ENCODE measurements around the gene NIFK.
"Not testable (repeated sequence)": the region's sequence is repeated elsewhere in the genome, so short reads cannot be mapped to it uniquely, and the experiment has no call there.

The NIFK gene

DNA sequence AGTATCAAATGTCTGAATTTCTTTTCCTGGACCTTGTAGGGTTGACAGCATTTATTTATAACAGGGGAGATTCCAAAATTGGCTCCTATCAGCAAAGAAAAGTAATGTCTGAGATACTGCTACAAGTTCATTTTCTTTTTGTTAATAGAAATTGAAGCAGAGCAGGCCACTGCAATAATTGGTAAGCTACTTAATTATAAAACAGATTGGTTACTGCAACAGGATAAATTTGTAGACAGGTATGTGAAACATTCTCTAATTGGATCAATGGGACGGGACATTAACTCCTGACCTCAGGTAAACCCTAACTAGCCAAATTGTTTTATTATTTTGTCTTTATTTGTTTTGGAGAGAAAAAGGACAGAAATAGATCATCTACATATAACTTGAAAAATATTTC is 20.5 kb downstream of the NIFK start:
- no peak for DNase-seq (ENCODE audit: low spot score)
- no peaks in the 10 kb centered on the region for H3K27me3 Mint-ChIP-seq (ENCODE audit: low read depth)

GRCh38 chr2:121711481-121711880 is 25.2 kb downstream of the NIFK start:
- H3K4me1 Mint-ChIP-seq (ENCODE audit: low read depth); H3K27ac Mint-ChIP-seq; H3K36me3 Mint-ChIP-seq (ENCODE audit: low read depth); DNase-seq (ENCODE audit: low spot score); H3K4me3 Mint-ChIP-seq; H3K9me3 Mint-ChIP-seq; H3K27me3 Mint-ChIP-seq (ENCODE audit: low read depth): not testable (repeated sequence)

More for the DNA sequence above, 20.5 kb downstream of the NIFK start:
- peaks cover 2% of the 10 kb centered on the region for H3K4me1 Mint-ChIP-seq (ENCODE audit: low read depth)
- no peaks in the 10 kb centered on the region for H3K9me3 Mint-ChIP-seq
- H3K27ac Mint-ChIP-seq = no peak overlapping the region
- H3K4me3 Mint-ChIP-seq = no peak overlapping the region
- no peaks in the 10 kb centered on the region for H3K36me3 Mint-ChIP-seq (ENCODE audit: low read depth)

- no peaks in the 10 kb centered on the region for H3K9me3 Mint-ChIP-seq
- no peak overlapping the region for H3K4me3 Mint-ChIP-seq
- H3K4me1 Mint-ChIP-seq (ENCODE audit: low read depth) = no peaks in the 10 kb centered on the region
- no peaks in the 10 kb centered on the region for H3K27me3 Mint-ChIP-seq (ENCODE audit: low read depth)
- no peak overlapping the region for H3K27ac Mint-ChIP-seq
- DNase-seq (ENCODE audit: low spot score) = no peak
- no peaks in the 10 kb centered on the region for H3K36me3 Mint-ChIP-seq (ENCODE audit: low read depth)
Observed at GRCh38 chr2:121710470-121711170, 26.1 kb downstream of the NIFK start.

- H3K36me3 Mint-ChIP-seq (ENCODE audit: low read depth) = no peaks in the 10 kb centered on the region
- no peaks in the 10 kb centered on the region for H3K9me3 Mint-ChIP-seq
- no peak overlapping the region for H3K4me3 Mint-ChIP-seq
- DNase-seq (ENCODE audit: low spot score) = no peak
- no peaks in the 10 kb centered on the region for H3K27me3 Mint-ChIP-seq (ENCODE audit: low read depth)
- H3K4me1 Mint-ChIP-seq (ENCODE audit: low read depth) = no peaks in the 10 kb centered on the region
- H3K27ac Mint-ChIP-seq = no peak overlapping the region
Observed at GRCh38 chr2:121709776-121710469, 26.8 kb downstream of the NIFK start.

DNA sequence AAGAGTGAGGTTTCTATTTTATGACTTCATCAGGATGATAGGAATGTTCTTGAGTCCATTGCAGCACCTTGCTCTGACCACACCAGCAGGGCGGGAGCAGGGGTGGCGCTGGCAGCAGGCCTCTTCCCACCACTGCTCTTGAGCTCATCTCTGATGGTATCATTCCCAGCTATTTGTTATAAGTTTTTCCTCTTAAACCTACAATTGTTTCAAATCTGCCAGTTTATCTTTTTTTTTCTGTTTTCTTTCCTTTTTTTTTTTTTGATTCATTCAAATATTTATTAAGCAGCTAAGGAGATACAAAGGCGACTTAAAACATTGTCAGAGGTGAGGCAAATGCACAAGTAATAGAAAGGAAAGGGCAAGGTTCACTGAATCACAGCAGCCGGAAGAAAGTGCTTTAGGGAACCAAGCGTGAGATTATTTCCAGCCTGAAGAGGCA is 28.7 kb downstream of the NIFK start:
- Mint-ChIP-seq H3K9me3 (no peaks in the 10 kb centered on the region), H3K4me1 (ENCODE audit: low read depth) (no peaks in the 10 kb centered on the region), H3K4me3 (no peak overlapping the region), H3K36me3 (ENCODE audit: low read depth) (no peaks in the 10 kb centered on the region), H3K27ac (no peak overlapping the region), H3K27me3 (ENCODE audit: low read depth) (no peaks in the 10 kb centered on the region)
- DNase-seq (ENCODE audit: low spot score) = no peak

DNA sequence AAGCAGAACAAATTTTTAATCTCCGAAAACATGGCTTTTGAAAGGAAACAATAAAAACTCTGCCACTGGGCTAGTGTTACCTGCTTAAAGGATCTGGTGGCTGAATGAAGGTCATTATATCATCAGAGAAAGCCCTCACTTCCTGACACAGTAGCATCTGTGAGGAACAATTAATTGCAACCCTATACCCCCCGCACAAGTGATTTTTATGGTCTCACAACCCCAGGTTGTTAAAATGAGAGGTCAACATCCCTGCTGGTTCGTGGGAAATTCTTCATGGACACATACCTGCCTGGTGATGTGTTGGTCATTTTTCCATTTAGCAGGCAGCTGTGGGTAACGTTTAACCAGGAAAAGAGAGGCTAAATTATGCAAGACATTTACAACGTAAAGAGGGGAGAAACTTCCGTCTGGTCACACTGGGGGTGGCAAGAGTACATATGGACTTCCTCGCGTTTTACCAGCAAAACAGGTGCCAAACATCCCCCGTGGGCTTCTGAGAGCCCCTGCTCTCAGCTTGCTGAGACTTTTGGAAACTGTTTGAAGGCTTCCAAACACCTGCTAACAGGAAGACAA is 29.2 kb downstream of the NIFK start:
- no peaks in the 10 kb centered on the region for H3K36me3 Mint-ChIP-seq (ENCODE audit: low read depth)
- no peak for DNase-seq (ENCODE audit: low spot score)
- H3K27me3 Mint-ChIP-seq (ENCODE audit: low read depth) = no peaks in the 10 kb centered on the region
- H3K4me3 Mint-ChIP-seq = no peak overlapping the region
- no peak overlapping the region for H3K27ac Mint-ChIP-seq
- H3K9me3 Mint-ChIP-seq = no peaks in the 10 kb centered on the region
- H3K4me1 Mint-ChIP-seq (ENCODE audit: low read depth) = peaks cover 3% of the 10 kb centered on the region

DNA sequence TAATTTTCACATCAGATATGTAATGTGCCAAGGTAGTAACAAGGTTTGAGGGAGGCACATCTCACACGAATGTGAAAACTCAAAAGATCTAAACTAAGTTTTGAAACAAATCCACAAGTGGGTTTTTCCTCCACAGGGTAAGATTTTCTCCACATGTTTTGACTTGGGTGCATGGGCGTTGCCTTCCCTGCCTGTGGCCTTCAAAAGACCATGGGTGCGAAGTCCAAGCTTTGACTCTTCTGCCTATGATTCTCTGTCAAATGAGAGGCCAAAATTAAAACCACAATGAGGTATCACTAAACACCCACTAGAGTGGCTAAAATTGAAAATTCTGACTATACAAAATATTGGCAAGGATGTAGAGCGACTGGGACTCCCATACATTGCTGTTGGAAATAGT is 30.7 kb downstream of the NIFK start:
- DNase-seq (ENCODE audit: low spot score) = no peak
- Mint-ChIP-seq H3K27me3 (ENCODE audit: low read depth) (no peaks in the 10 kb centered on the region), H3K4me1 (ENCODE audit: low read depth) (peaks cover 16% of the 10 kb centered on the region), H3K9me3 (no peaks in the 10 kb centered on the region), H3K4me3 (no peak overlapping the region), H3K27ac (no peak overlapping the region), H3K36me3 (ENCODE audit: low read depth) (no peaks in the 10 kb centered on the region)

- Mint-ChIP-seq H3K27ac (no peak overlapping the region), H3K9me3 (no peaks in the 10 kb centered on the region), H3K36me3 (ENCODE audit: low read depth) (no peaks in the 10 kb centered on the region), H3K4me3 (no peak overlapping the region), H3K27me3 (ENCODE audit: low read depth) (no peaks in the 10 kb centered on the region), H3K4me1 (ENCODE audit: low read depth) (peaks cover 21% of the 10 kb centered on the region)
- DNase-seq (ENCODE audit: low spot score) = no peak
Observed at GRCh38 chr2:121705390-121705789, 31.3 kb downstream of the NIFK start.

DNA sequence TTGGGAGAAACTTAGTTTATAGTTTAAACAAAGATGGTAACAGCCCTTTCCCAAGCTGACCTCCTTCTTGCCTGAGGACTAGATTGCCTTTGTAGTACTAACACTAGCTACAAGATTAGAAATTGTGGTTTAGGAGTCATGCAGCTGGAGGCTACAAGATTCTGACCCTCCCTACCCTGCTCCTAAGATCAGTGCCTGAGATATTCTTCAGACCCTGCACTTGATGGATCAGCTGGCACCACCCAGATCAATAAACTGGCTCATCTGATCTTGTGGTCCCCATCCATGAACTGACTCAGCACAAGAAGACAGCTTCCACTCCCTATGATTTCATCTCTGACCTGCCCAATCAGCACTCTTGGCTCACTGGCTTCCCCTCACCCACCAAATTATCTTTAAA is 34.9 kb downstream of the NIFK start:
- Mint-ChIP-seq H3K4me3 (peak overlapping the region; percentile 32), H3K4me1 (ENCODE audit: low read depth) (peaks cover 43% of the 10 kb centered on the region), H3K27ac (peak overlapping the region; percentile 63)
- H3K27me3 Mint-ChIP-seq (ENCODE audit: low read depth); DNase-seq (ENCODE audit: low spot score); H3K36me3 Mint-ChIP-seq (ENCODE audit: low read depth); H3K9me3 Mint-ChIP-seq: not testable (repeated sequence)

DNA sequence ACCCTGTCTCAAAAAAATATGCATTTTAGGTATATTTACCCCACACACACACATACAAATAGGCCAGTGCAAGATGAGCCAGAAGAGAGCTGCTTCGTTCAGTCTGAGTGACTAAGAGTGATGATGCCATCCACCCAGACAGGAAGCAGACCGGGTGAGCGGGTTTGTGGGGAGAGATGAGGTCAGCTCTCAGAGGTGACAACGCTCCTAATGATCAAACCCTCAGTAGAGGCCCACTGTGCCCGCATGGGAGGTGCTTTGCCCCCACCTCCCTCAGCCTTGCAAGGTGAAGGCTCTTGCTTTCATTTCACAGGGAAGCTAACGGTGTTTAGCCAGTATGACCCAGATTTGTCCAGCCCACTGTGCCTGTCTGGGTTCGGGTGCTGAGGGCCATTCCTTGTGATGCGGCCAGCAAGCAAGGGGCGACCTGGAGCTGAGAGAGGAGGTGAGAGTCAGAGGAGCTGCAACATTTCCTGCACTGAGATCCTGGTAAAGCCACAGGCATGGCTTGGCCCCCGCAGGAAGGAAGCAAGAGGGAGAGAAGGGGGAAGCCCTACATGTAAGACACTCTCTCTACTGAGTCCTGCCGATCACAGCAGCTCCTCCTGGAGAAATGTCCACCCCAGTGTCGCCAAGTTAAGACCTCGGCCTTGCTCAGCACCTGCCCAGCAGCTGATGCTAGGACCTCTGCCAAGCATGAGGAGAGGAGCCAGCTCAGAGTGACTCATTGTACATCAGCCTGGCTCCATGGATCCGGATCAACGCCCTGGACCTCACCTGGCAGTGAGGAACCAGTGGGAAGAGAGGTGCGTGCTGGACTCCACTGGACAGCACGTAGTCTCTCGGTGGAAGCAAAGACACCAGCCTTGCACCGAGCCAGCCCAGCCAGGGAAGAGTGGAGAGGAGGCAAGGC is 37.0 kb downstream of the NIFK start:
- H3K9me3 Mint-ChIP-seq = no peaks in the 10 kb centered on the region
- H3K36me3 Mint-ChIP-seq (ENCODE audit: low read depth) = no peaks in the 10 kb centered on the region
- H3K4me3 Mint-ChIP-seq = peak overlapping the region; percentile 88
- peak; percentile 89 for DNase-seq (ENCODE audit: low spot score)
- H3K27ac Mint-ChIP-seq = peak overlapping the region; percentile 92
- H3K27me3 Mint-ChIP-seq (ENCODE audit: low read depth) = no peaks in the 10 kb centered on the region
- peaks cover 43% of the 10 kb centered on the region for H3K4me1 Mint-ChIP-seq (ENCODE audit: low read depth)

GRCh38 chr2:121698318-121698930 is 38.3 kb downstream of the NIFK start:
- H3K9me3 Mint-ChIP-seq = no peaks in the 10 kb centered on the region
- peak overlapping the region; percentile 25 for H3K4me3 Mint-ChIP-seq
- H3K27me3 Mint-ChIP-seq (ENCODE audit: low read depth) = no peaks in the 10 kb centered on the region
- peak; percentile 16 for DNase-seq (ENCODE audit: low spot score)
- peaks cover 43% of the 10 kb centered on the region for H3K4me1 Mint-ChIP-seq (ENCODE audit: low read depth)
- H3K36me3 Mint-ChIP-seq (ENCODE audit: low read depth) = no peaks in the 10 kb centered on the region
- H3K27ac Mint-ChIP-seq = peak overlapping the region; percentile 81

GRCh38 chr2:121697108-121697631 is 39.5 kb downstream of the NIFK start:
- no peak for DNase-seq (ENCODE audit: low spot score)

DNA sequence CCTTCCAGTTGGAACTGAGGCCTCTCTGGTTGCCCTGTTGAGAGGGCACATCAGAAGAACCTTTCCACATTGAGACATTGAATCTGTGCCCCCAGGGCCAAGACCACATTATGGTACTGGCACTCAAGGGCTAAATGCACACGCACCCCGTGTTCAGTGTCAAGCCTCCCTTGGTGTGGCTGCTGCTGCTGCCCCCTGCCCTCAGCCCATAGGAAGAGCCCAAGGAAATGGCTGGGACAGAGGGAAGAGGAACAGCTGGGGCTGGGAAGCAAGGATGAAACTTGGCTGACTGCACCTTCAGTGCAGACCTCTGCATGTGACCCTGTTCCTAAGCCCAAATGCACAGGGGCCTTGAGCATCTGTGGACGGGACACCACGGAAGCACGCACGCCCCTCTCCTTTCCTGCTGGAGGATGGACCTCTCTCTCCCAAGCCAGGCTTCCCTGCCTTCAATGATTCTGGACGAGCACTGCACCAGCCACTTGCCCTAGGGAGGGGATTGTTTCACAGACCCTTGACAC is 40.2 kb downstream of the NIFK start:
- no peaks in the 10 kb centered on the region for H3K36me3 Mint-ChIP-seq (ENCODE audit: low read depth)
- H3K4me1 Mint-ChIP-seq (ENCODE audit: low read depth) = peaks cover 32% of the 10 kb centered on the region
- no peak overlapping the region for H3K4me3 Mint-ChIP-seq
- no peaks in the 10 kb centered on the region for H3K27me3 Mint-ChIP-seq (ENCODE audit: low read depth)
- no peak overlapping the region for H3K27ac Mint-ChIP-seq
- H3K9me3 Mint-ChIP-seq = no peaks in the 10 kb centered on the region
- no peak for DNase-seq (ENCODE audit: low spot score)

More at GRCh38 chr2:121697108-121697631, 39.5 kb downstream of the NIFK start:
- Mint-ChIP-seq H3K27ac (peak overlapping the region; percentile 24), H3K27me3 (ENCODE audit: low read depth) (no peaks in the 10 kb centered on the region), H3K9me3 (no peaks in the 10 kb centered on the region), H3K36me3 (ENCODE audit: low read depth) (no peaks in the 10 kb centered on the region), H3K4me3 (no peak overlapping the region), H3K4me1 (ENCODE audit: low read depth) (peaks cover 38% of the 10 kb centered on the region)

All from T-helper 2 cell treated with Interferon-gamma antibody and Interleukin-4, amounts not matched to agents 5 μg/mL and 100 μg/mL, for 36 hours (primary cell).